WERI-Rb-1 (cell line): ENCODE measurements around the gene MSH4.

Experiments used
- DNase-seq: peaks from one replicate; pipeline ENCODE4 v3.0.0-alpha.2; 2020
- H3K27ac ChIP-seq: fragments of 250-450 bp; sonication (Bioruptor Pico); 2 replicates; pipeline ENCODE4 v1.5.1; 2020; ENCODE audit warnings: mild to moderate bottlenecking, moderate library complexity
- H3K27me3 ChIP-seq: fragments of 250-450 bp; sonication (Bioruptor Pico); 2 replicates; pipeline ENCODE4 v1.5.1; 2021; ENCODE audit warnings: mild to moderate bottlenecking, low read depth, moderate library complexity; ENCODE audit not compliant: insufficient read depth, severe bottlenecking
- H3K36me3 ChIP-seq: fragments of 250-450 bp; sonication (Bioruptor Pico); 2 replicates; pipeline ENCODE4 v1.5.1; 2020; ENCODE audit warnings: mild to moderate bottlenecking, moderate library complexity
- H3K4me3 ChIP-seq: 2 replicates; pipeline ENCODE4 v1.5.1; 2011; ENCODE audit warnings: low read depth, mild to moderate bottlenecking, control low read depth, low read length
- H3K9me3 ChIP-seq: fragments of 250-450 bp; sonication (Bioruptor Pico); 2 replicates; pipeline ENCODE4 v1.5.1; 2021; ENCODE audit warnings: mild to moderate bottlenecking, moderate library complexity; ENCODE audit not compliant: severe bottlenecking
- CTCF ChIP-seq: IDR thresholded peaks from 2 replicates; pipeline ENCODE4 v1.5.1; 2011; ENCODE audit warnings: low read depth, mild to moderate bottlenecking, control low read depth, inconsistent platforms, low read length

Gene MSH4

GRCh38 chr1:75841421-75841820, 44.7 kb downstream of the MSH4 start:
- H3K4me3 ChIP-seq, result no peak overlapping the region
- no peak overlapping the region for H3K27ac ChIP-seq
- DNase-seq, result no peak
- H3K27me3 ChIP-seq, result no peaks in the 10 kb centered on the region
- no peak for TF ChIP-seq CTCF
- no peaks in the 10 kb centered on the region for H3K36me3 ChIP-seq
- H3K9me3 ChIP-seq, result no peaks in the 10 kb centered on the region

GRCh38 chr1:75845576-75845975, 48.9 kb downstream of the MSH4 start:
- no peaks in the 10 kb centered on the region for H3K27me3 ChIP-seq
- TF ChIP-seq CTCF, result no peak
- H3K9me3 ChIP-seq, result no peaks in the 10 kb centered on the region
- no peak overlapping the region for H3K4me3 ChIP-seq
- H3K36me3 ChIP-seq, result no peaks in the 10 kb centered on the region
- no peak overlapping the region for H3K27ac ChIP-seq
- no peak for DNase-seq

- DNase-seq, result no peak
- Histone ChIP-seq H3K9me3 (no peaks in the 10 kb centered on the region), H3K27ac (no peak overlapping the region), H3K4me3 (no peak overlapping the region), H3K27me3 (no peaks in the 10 kb centered on the region), H3K36me3 (no peaks in the 10 kb centered on the region)
- TF ChIP-seq CTCF, result no peak
Measured at GRCh38 chr1:75855010-75855409, 58.3 kb downstream of the MSH4 start.

GRCh38 chr1:75855734-75856133, 59.1 kb downstream of the MSH4 start:
- no peak overlapping the region for H3K27ac ChIP-seq
- H3K4me3 ChIP-seq, result no peak overlapping the region
- TF ChIP-seq CTCF, result no peak
- H3K27me3 ChIP-seq, result no peaks in the 10 kb centered on the region
- H3K9me3 ChIP-seq, result no peaks in the 10 kb centered on the region
- H3K36me3 ChIP-seq, result no peaks in the 10 kb centered on the region
- no peak for DNase-seq

- Histone ChIP-seq H3K36me3 (no peaks in the 10 kb centered on the region), H3K27me3 (no peaks in the 10 kb centered on the region), H3K27ac (no peak overlapping the region), H3K4me3 (no peak overlapping the region), H3K9me3 (no peaks in the 10 kb centered on the region)
- TF ChIP-seq CTCF, result no peak
- DNase-seq, result no peak
Measured at GRCh38 chr1:75861831-75862230, 65.1 kb downstream of the MSH4 start.

GRCh38 chr1:75870951-75871350, 74.3 kb downstream of the MSH4 start:
- no peak overlapping the region for H3K4me3 ChIP-seq
- TF ChIP-seq CTCF, result no peak
- H3K27ac ChIP-seq, result no peak overlapping the region
- no peak for DNase-seq
- no peaks in the 10 kb centered on the region for H3K36me3 ChIP-seq
- H3K9me3 ChIP-seq, result peaks cover 4% of the 10 kb centered on the region
- no peaks in the 10 kb centered on the region for H3K27me3 ChIP-seq
